Vagina (tissue), 2 donors: ENCODE measurements around the gene MYO3B.

Source experiments
- CTCF ChIP-seq, 3 experiments: fragments of 450-650 bp in 2 of 3; fragments of 200-600 bp in 1 of 3; sonication (generic) in 1 of 3; IDR thresholded peaks; one replicate each; pipeline ENCODE4 v1.5.1; 2017 to 2019; ENCODE audit warnings: antibody characterized with exemption in 3 of 3, mild to moderate bottlenecking in 2 of 3, moderate library complexity in 2 of 3
- POLR2AphosphoS5 ChIP-seq, 2 donors: sonication (generic); formaldehyde crosslinking; IDR thresholded peaks; one replicate each; pipeline ENCODE4 v1.9.0; 2017; ENCODE audit warnings: antibody characterized with exemption in 2 of 2, mild to moderate bottlenecking in 2 of 2, low read depth in 1 of 2; ENCODE audit not compliant: insufficient read depth in 1 of 2

- TF ChIP-seq CTCF (IDR thresholded peaks at IDR 0.05): no peak
- TF ChIP-seq POLR2AphosphoS5 (IDR thresholded peaks at IDR 0.05; ENCODE audit: insufficient read depth in 1 of 2, low read depth in 1 of 2): no peak
Observed at GRCh38 chr2:170189757-170190156, 11.8 kb downstream of the MYO3B start.
